ENCODE measurements around the gene PNLIPRP2. TPM values are rescaled to one million over a fixed set of nuclear protein-coding genes. Genes with fewer than 3 reads are reported as not detected.

Gene PNLIPRP2
- total RNA-seq, 1 experiment from 2014 or later: 0.28 TPM

GRCh38 chr10:116671274-116671926 is 50.6 kb downstream of the PNLIPRP2 start:
- Mint-ChIP-seq H3K36me3 (peaks cover 18% of the 10 kb centered on the region), H3K4me1 (peaks cover 33% of the 10 kb centered on the region), H3K4me3 (no peak overlapping the region), H3K27ac (no peak overlapping the region), H3K9me3 (peaks cover 6% of the 10 kb centered on the region), H3K27me3 (ENCODE audit: low read depth) (no peaks in the 10 kb centered on the region)
- ChIA-PET POLR2A (no interaction called here), CTCF (interaction anchor here (1.8 to 2.2 kb wide), 2 partner anchors 11 to 496 kb away, joined by 6 to 7 read pairs; no protein-coding TSS in a partner anchor)
- DNase-seq (ENCODE audit: low spot score) (no peak), ATAC-seq (no peak)
- no peak for TF ChIP-seq TCF7 (CRISPR knock-in tag; IDR thresholded peaks at IDR 0.05; ENCODE audit: low read depth)
- TF ChIP-seq ZSCAN18 (CRISPR knock-in tag; IDR thresholded peaks at IDR 0.05): no peak
- TF ChIP-seq MYBL2 (CRISPR knock-in tag; IDR thresholded peaks at IDR 0.05): no peak
- no peak for TF ChIP-seq ERG (CRISPR knock-in tag; IDR thresholded peaks at IDR 0.05)
- no peak for TF ChIP-seq ARID4B (CRISPR knock-in tag; IDR thresholded peaks at IDR 0.05; ENCODE audit: borderline replicate concordance)
- no peak for TF ChIP-seq NR3C1 (CRISPR knock-in tag; conservative IDR thresholded peaks at IDR 0.05; ENCODE audit: low read depth)
- TF ChIP-seq MAX (CRISPR knock-in tag; IDR thresholded peaks at IDR 0.05): no peak
- TF ChIP-seq ZNF512 (CRISPR knock-in tag; IDR thresholded peaks at IDR 0.05; ENCODE audit: borderline replicate concordance): no peak
- TF ChIP-seq ZNF532 (CRISPR knock-in tag; IDR thresholded peaks at IDR 0.05; ENCODE audit: borderline replicate concordance): no peak

- H3K36me3 Mint-ChIP-seq: peaks cover 4% of the 10 kb centered on the region
- ChIA-PET CTCF (interaction anchor here (2.2 kb wide), 1 partner anchor 9 kb away, joined by 6 read pairs; no protein-coding TSS in a partner anchor), POLR2A (no interaction called here)
- no peak overlapping the region for H3K4me3 Mint-ChIP-seq
- DNase-seq (ENCODE audit: low spot score) (no peak), ATAC-seq (no peak)
- H3K4me1 Mint-ChIP-seq: peaks cover 33% of the 10 kb centered on the region
- no peak overlapping the region for H3K27ac Mint-ChIP-seq
- H3K27me3 Mint-ChIP-seq (ENCODE audit: low read depth): no peaks in the 10 kb centered on the region; the same call in 1 of the 2 replicates
- no peaks in the 10 kb centered on the region for H3K9me3 Mint-ChIP-seq
- TF ChIP-seq ZBTB43 (CRISPR knock-in tag; IDR thresholded peaks at IDR 0.05): no peak
- TF ChIP-seq ZNF219 (CRISPR knock-in tag; IDR thresholded peaks at IDR 0.05; ENCODE audit: borderline replicate concordance): no peak
- TF ChIP-seq JAZF1 (CRISPR knock-in tag; IDR thresholded peaks at IDR 0.05): no peak
- TF ChIP-seq GRHL2 (CRISPR knock-in tag; IDR thresholded peaks at IDR 0.05; ENCODE audit: insufficient replicate concordance, severe bottlenecking): no peak
- TF ChIP-seq ZNF416 (CRISPR knock-in tag; IDR thresholded peaks at IDR 0.05): no peak
Measured at GRCh38 chr10:116672891-116673290, 52.1 kb downstream of the PNLIPRP2 start.
